Astrocyte (in vitro differentiated cells and primary cell): ENCODE measurements around the gene GNPDA1.

Experiments
- CTCF ChIP-seq: IDR thresholded peaks from 2 replicates; pipeline ENCODE4 v1.5.1; 2011; ENCODE audit warnings: low read depth, mild to moderate bottlenecking, inconsistent platforms, low read length, moderate library complexity; ENCODE audit not compliant: insufficient read depth
- EZH2 ChIP-seq: IDR thresholded peaks from 2 replicates; pipeline ENCODE4 v1.6.1; 2012; ENCODE audit warnings: mild to moderate bottlenecking, low read length, inconsistent platforms; ENCODE audit not compliant: insufficient read depth

- TF ChIP-seq CTCF (no peak), EZH2 (no peak)
Observed at GRCh38 chr5:142024771-142025304, 12.0 kb upstream of the GNPDA1 start.
